GM18502 (cell line): ENCODE results near the gene ADAM12.

Source experiments
- ATAC-seq: cut with Tn5 transposase; IDR thresholded peaks from one replicate; pipeline ENCODE4 v1.9.1; 2021; ENCODE audit warnings: mild to moderate bottlenecking; ENCODE audit not compliant: unreplicated experiment, poor library complexity

ADAM12 gene

GRCh38 chr10:126242397-126243260 lies 145.6 kb downstream of the ADAM12 start:
- ATAC-seq, result no peak

GRCh38 chr10:126240483-126240882 lies 147.8 kb downstream of the ADAM12 start:
- no peak for ATAC-seq

GRCh38 chr10:126239844-126240243 lies 148.4 kb downstream of the ADAM12 start:
- no peak for ATAC-seq

- ATAC-seq, result no peak
Observed at GRCh38 chr10:126235979-126236851, 152.1 kb downstream of the ADAM12 start.

- no peak for ATAC-seq
Observed at GRCh38 chr10:126235091-126235978, 152.9 kb downstream of the ADAM12 start.

- ATAC-seq, result no peak
Observed at GRCh38 chr10:126234630-126235029, 153.6 kb downstream of the ADAM12 start.

- ATAC-seq, result no peak
Observed at GRCh38 chr10:126233182-126234148, 154.8 kb downstream of the ADAM12 start.

- no peak for ATAC-seq
Observed at GRCh38 chr10:126230587-126230986, 157.7 kb downstream of the ADAM12 start.

GRCh38 chr10:126229686-126230085 lies 158.6 kb downstream of the ADAM12 start:
- no peak for ATAC-seq

GRCh38 chr10:126227762-126228134 lies 160.5 kb downstream of the ADAM12 start:
- no peak for ATAC-seq

- ATAC-seq, result no peak
Observed at GRCh38 chr10:126226988-126227761, 161.1 kb downstream of the ADAM12 start.

GRCh38 chr10:126226205-126226604 lies 162.1 kb downstream of the ADAM12 start:
- ATAC-seq, result no peak

- ATAC-seq, result no peak
Observed at GRCh38 chr10:126225672-126226008, 162.6 kb downstream of the ADAM12 start.

GRCh38 chr10:126224967-126225671 lies 163.2 kb downstream of the ADAM12 start:
- ATAC-seq, result no peak

GRCh38 chr10:126223512-126224067 lies 164.7 kb downstream of the ADAM12 start:
- no peak for ATAC-seq

GRCh38 chr10:126222736-126223511 lies 165.4 kb downstream of the ADAM12 start:
- no peak for ATAC-seq

GRCh38 chr10:126221874-126222273 lies 166.4 kb downstream of the ADAM12 start:
- ATAC-seq, result no peak
